DMS114 treated with DMSO at 0.1 percent for 48 hours (cell line): ENCODE measurements around the gene ALX3.
"Not testable (repeated sequence)": the region's sequence is repeated elsewhere in the genome, so short reads cannot be mapped to it uniquely, and the experiment has no call there.

Experiments used
- DNase-seq: peaks from one replicate; lab custom pipeline; 2025; ENCODE audit not compliant: unreplicated experiment; lab: John Stamatoyannopoulos, UW

Gene ALX3

DNA sequence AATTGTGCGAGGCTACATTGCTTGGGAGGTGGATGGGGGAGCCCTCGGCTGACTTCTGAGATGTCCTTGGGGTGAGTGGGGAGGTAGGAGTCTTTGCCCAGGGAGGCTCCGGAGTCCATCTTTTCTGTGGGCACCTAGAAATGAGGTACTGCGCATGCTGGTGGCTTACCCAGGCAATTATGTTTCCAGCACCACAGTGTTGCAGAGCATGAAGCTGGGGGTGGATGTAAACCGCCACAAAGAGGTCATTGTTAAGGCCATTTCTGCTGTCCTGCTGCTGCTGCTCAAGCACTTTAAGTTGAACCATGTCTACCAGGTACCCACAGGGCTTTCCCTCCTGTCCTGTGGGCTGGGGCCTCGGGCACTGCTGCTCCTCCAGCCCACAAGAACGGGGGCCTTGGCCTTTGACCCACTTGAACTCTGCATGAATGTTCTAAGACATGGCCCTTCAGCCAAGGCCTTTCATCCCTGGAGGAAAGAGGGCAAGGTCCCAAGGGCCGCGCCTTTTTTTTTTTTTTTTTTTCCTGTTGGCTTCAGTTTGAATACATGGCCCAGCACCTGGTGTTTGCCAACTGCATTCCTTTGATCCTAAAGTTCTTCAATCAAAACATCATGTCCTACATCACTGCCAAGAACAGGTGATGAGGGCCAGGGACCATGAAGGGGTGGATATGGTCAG, 21.4 kb downstream of the ALX3 start:
- no peak for DNase-seq

DNA sequence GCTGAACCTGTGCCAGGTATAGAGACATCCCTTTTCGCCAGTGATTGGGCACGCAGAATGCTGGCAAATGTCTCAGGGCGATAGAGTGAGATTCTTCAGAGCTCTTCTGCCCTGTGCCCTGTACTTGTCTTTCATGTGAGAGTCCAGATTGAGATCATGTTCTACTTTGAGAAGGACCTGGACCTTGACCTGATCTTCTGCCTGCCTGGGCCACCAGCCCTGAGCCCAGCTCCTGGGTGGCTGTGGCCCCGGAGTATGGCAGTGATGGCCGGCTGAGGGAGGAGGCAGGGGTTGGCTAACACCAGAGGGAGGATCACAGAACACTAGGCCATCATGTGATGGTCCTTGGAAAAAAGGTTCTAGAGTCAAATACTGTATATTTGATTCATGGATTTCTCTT, 22.2 kb downstream of the ALX3 start:
- DNase-seq, result no peak

- no peak for DNase-seq
Measured at GRCh38 chr1:110047463-110047862, 23.0 kb downstream of the ALX3 start.

GRCh38 chr1:110043016-110043415, 27.5 kb downstream of the ALX3 start:
- no peak for DNase-seq

DNA sequence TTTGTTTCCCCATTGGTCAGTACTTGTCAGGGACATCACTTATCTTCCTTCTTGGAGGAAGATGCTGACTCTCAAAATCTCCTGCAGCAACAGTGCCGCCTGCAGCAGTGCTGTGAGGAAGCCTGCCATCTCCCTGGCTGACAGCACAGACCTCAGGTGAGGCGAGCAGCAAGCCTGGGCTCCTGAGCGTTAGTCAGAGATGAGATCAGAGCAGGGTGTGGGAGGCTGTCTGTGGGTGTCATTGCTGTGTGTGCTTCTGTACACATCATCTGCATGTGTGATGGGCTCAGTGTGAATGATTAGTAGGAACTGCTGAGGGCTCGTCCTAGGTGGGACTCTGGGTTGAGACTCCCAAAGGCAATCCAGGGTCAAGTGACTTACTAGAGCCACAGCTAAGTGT, 29.9 kb downstream of the ALX3 start:
- no peak for DNase-seq

DNA sequence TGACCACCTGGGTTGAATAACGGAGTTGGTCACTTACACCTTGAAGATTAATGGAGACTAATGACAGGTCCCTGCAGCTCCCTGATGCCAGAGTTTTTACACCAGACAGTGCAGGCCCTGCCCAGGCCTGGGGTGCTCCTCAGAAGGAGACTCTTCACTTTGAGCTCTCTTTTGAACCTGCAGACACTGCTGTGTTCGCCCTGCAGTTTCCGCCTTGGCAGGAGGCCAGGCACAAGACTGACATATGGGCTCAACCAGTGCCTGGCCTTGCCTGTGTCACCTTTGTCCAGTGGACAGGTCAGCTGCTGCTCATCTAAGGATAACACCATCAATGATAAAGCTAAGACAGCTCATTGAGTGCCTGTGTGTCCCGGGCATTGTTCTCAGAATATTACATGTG, 30.8 kb downstream of the ALX3 start:
- DNase-seq, result no peak

GRCh38 chr1:110038271-110038670, 32.2 kb downstream of the ALX3 start:
- DNase-seq, result no peak

DNA sequence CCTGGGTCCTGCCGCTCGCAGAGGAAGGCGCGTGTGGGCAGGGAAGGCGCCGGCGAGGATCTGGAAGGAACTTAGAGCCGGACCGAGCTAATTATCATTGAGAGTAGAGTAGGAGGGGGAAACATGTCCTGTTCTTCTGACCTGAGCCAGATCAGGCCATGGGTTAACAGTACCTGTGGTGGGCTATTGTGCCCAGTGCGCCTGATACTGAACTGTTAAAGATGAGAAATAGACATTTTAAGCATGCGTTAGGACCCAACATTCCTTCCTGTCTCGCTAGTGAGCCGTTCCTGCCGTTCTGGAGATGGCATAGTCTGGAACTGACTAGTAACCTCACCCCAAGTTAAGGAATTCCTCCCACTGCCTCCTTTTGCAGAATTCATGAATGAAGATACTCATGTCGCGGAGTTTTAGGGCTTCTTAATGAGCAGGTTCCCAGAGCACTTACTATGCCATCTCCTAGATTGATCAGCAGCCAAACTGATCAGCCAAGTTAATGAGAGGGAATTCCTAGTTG, 35.2 kb downstream of the ALX3 start:
- DNase-seq, result no peak

- peak; percentile 95 for DNase-seq
Measured at GRCh38 chr1:110034451-110035235, 35.8 kb downstream of the ALX3 start, which contains the start of gene STRIP1. Gene STRIP1, plus strand, starts transcription at chr1:110034624. Its CDS starts 14 bp downstream, at chr1:110034638.

DNA sequence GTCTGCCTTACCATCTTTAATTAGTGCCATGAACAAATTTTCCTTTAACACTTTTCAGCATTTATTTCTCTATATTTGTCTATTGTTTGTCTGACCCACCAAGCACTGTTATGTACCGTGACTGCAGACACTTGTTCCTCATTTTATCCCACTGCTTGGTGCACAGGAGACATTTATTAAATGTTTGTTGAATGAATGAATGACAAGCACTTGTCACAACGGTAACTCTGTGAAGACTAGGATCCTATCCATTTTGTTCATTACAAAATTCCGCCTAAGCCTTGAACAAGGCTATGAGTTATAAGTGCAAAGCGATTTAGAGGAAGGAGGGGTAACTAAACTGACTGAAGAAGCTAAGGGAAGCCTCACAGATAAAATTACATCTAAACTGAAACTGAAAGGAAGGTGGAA, 36.4 kb downstream of the ALX3 start:
- DNase-seq, result no peak

- no peak for DNase-seq
Measured at GRCh38 chr1:110033421-110033820, 37.1 kb downstream of the ALX3 start.

DNA sequence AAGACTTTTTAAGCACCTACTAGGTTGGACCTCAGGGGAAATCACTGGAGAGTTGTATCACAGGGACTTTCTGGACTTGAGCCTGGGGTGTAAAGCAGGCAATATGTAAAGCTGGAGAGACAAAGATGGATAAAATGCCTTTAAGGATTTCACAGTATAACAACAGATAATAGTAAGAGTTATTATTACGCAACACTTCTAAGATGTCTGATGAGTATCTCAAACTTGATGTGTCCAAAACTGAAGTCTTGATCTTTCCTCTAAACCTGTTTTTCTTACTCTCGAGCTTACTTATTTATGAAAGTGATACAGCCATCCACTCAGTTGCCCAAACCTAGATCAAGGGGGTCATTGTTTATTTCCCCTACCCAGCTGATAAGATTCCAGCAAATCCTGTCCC, 38.1 kb downstream of the ALX3 start:
- no peak for DNase-seq

GRCh38 chr1:110030687-110031086, 39.8 kb downstream of the ALX3 start:
- not testable (repeated sequence) for DNase-seq

DNA sequence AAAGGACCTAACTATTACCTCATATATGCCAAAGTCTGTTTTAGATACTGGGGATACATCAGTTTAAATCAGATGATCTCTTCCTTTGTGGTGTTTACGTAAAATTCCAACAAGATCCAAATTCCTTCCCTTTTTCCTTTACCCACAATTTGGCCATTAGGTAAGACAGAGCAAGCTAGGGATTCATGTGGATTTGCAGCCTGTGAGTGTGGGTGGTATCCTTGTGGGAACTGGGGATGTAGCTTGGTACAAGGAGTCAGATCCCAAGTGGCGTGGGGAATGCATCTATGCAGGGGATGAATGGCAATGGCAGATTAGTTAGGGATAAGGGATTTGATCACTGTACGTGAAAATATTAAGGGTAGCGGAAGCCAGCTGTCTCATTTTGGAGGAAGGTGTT, 45.9 kb downstream of the ALX3 start:
- DNase-seq, result no peak

DNA sequence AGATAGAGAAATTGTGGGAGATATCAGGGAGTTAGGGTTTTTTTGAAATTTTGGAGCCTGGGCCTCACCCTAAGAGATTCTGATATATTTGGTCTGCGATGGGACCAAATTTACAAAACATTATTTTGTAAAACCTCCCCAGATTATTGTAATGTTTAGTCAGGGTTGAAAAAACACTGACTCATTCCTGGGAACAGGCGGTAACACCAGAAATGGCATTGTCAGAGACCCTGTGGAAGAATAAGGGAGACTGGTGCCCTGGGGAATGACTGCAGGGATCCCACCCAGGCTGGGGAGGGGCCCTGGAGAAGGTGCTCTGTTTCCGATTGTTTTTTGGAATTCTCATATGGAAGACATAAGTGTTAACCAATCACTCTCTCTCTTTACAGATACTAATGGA, 49.2 kb downstream of the ALX3 start:
- no peak for DNase-seq

DNA sequence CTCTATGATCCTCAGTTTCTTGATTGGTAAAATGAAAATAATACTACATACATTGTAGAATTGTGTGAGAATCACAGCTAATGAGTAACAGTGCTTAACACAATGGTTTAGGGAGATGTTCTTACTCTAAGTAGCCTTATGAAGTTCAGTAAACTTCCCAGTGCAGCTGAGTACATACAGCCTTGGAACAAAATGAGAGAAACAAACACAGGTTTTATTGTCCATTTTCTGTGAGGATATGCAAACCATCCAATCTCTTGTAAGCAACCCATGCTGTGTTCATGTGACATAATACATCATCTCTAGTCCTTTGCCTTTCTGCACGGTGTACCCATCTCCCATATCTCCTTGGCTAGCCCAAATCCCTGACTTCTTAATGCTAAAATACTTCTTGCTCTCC, 50.7 kb downstream of the ALX3 start:
- DNase-seq, result no peak

DNA sequence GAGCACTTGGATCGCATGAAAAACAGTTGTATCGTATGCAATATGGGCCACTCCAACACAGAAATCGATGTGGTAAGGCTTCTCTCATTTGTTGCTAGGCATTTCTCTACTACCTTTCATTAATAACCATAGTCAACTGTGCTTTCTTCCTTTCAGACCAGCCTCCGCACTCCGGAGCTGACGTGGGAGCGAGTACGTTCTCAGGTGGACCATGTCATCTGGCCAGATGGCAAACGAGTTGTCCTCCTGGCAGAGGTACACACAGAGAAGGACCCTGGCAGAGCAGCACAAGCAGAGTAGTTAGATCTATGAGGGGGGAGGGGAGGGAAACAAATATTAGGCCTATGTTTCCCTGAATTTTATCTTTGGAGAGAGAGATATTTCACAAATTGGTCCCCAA, 52.1 kb downstream of the ALX3 start:
- DNase-seq, result no peak

DNA sequence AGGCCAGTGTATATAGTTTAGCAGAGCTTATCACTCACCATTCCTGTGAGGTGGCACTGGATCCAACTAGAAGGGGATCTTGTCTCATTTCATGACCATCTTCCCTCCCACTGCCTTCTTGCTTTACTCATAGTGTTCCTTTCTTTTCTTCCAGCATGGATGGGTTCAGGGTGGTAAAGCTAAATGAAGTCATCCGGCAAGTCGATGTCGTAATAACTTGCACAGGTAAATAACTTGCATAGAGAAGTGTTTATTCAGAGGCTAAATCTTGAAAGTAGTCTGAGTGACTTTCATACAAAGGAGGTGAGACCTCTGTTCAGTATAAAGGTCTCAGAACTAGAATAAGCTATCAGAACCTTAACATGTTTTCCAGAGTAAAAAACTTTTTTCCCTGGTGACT, 52.7 kb downstream of the ALX3 start:
- no peak for DNase-seq

DNA sequence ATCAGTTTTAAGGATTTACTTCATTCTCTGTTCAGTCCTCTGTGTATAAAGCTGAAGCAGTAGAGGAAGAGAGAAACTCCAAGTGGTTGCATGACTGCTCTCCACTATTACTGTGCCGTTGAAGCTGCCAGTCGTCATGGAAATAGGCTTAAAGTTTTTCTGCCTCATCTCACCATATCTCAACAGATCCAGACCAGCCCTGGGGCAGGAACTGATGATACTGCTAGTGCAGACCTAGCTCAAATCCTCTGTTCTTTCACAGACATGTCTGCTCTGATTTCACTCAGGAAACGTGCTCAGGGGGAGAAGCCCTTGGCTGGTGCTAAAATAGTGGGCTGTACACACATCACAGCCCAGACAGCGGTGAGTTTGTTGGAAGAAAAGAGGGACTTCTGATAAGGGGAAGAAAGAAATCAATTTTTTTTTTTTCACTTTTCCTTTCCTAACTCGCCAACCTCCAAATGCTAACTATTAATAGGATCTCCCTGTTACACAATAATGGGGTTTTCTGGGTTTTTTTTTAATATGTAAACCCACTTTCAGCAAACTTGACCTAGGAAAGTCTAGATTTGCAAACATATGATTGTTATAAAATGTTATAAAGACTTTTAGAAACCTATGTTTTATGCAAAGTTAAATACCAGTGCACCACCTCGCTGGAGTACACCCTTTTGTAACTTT, 58.2 kb downstream of the ALX3 start:
- no peak for DNase-seq

DNA sequence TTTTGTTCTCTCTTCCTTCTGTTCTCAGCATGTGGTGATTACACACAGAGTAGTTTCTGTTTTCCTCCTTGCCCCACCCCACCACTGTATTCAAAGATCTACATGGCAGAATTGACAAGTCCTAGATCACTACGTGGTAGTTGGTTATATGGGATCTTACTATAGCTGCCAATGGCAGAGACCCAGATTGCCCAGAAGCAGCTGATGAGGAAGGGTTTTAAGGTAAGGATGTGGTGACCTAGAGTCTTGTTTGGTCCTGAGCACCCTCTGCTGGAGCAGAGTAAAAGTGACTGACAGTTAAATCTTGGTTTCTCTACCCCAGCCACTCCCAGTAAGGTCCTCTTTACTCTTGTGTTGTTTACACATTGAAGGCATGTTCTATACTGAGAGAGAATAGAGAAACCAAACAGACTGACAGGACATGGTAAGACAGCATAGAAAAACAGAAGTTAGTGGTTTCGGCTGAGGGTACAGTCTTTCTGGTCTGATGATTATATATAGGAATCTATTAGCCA, 58.9 kb downstream of the ALX3 start:
- peak; percentile 52 for DNase-seq
